Measurements from ENCODE around the gene EHMT1. TPM values are rescaled to one million over a fixed set of nuclear protein-coding genes. Genes with fewer than 3 reads are reported as not detected.

EHMT1 gene
- total RNA-seq, 2 donors from 2014 or later, result 56.2 to 59.6 TPM

- peak; percentile 79 for DNase-seq (ENCODE audit: low spot score)
- intact Hi-C loops (cut with DNase I), result no loop called here
Observed at GRCh38 chr9:137786511-137786920, 167.7 kb downstream of the EHMT1 start.

- intact Hi-C loops (cut with DNase I), result no loop called here
- DNase-seq (ENCODE audit: low spot score), result peak; percentile 41
Observed at GRCh38 chr9:137787381-137787780, 168.6 kb downstream of the EHMT1 start.

- peak; percentile 62 for DNase-seq (ENCODE audit: low spot score)
- intact Hi-C loops (cut with DNase I), result no loop called here
Observed at GRCh38 chr9:137787786-137788505, 169.1 kb downstream of the EHMT1 start.

GRCh38 chr9:137788561-137789294, 169.9 kb downstream of the EHMT1 start:
- intact Hi-C loops (cut with DNase I), result no loop called here
- DNase-seq (ENCODE audit: low spot score), result no peak

GRCh38 chr9:137789295-137789895, 170.6 kb downstream of the EHMT1 start:
- no peak for DNase-seq (ENCODE audit: low spot score)
- intact Hi-C loops (cut with DNase I), result no loop called here

GRCh38 chr9:137791947-137792346, 173.1 kb downstream of the EHMT1 start:
- no peak for DNase-seq (ENCODE audit: low spot score)
- intact Hi-C loops (cut with DNase I), result no loop called here

- no peak for DNase-seq (ENCODE audit: low spot score)
- intact Hi-C loops (cut with DNase I), result no loop called here
Observed at GRCh38 chr9:137793196-137793841, 174.5 kb downstream of the EHMT1 start.

GRCh38 chr9:137795156-137795666, 176.4 kb downstream of the EHMT1 start:
- intact Hi-C loops (cut with DNase I), result no loop called here
- peak; percentile 10 for DNase-seq (ENCODE audit: low spot score)

GRCh38 chr9:137797206-137798120, 178.7 kb downstream of the EHMT1 start:
- DNase-seq (ENCODE audit: low spot score), result peak; percentile 67
- intact Hi-C loops (cut with DNase I), result no loop called here

- DNase-seq (ENCODE audit: low spot score), result no peak
- intact Hi-C loops (cut with DNase I), result no loop called here
Observed at GRCh38 chr9:137798142-137798541, 179.3 kb downstream of the EHMT1 start.

- intact Hi-C loops (cut with DNase I), result no loop called here
- peak; percentile 67 for DNase-seq (ENCODE audit: low spot score)
Observed at GRCh38 chr9:137798901-137799629, 180.3 kb downstream of the EHMT1 start.

GRCh38 chr9:137799630-137799983, 180.8 kb downstream of the EHMT1 start:
- intact Hi-C loops (cut with DNase I), result no loop called here
- DNase-seq (ENCODE audit: low spot score), result peak; percentile 43

- intact Hi-C loops (cut with DNase I), result no loop called here
- DNase-seq (ENCODE audit: low spot score), result peak; percentile 71
Observed at GRCh38 chr9:137800196-137801022, 181.6 kb downstream of the EHMT1 start.

GRCh38 chr9:137801023-137801319, 182.2 kb downstream of the EHMT1 start:
- DNase-seq (ENCODE audit: low spot score), result peak; percentile 67
- intact Hi-C loops (cut with DNase I), result no loop called here

- peak; percentile 58 for DNase-seq (ENCODE audit: low spot score)
- intact Hi-C loops (cut with DNase I), result no loop called here
Observed at GRCh38 chr9:137802021-137802420, 183.2 kb downstream of the EHMT1 start.

GRCh38 chr9:137802521-137803243, 183.9 kb downstream of the EHMT1 start:
- intact Hi-C loops (cut with DNase I), result no loop called here
- DNase-seq (ENCODE audit: low spot score), result peak; percentile 67
